NAMALWA (cell line): ENCODE data around the gene SNX9.
"Not testable (repeated sequence)": the region's sequence is repeated elsewhere in the genome, so short reads cannot be mapped to it uniquely, and the experiment has no call there.

Experiments
- DNase-seq: peaks from one replicate; pipeline ENCODE4 v3.0.0-alpha.2; 2015; ENCODE audit warnings: low spot score

Gene SNX9

DNA sequence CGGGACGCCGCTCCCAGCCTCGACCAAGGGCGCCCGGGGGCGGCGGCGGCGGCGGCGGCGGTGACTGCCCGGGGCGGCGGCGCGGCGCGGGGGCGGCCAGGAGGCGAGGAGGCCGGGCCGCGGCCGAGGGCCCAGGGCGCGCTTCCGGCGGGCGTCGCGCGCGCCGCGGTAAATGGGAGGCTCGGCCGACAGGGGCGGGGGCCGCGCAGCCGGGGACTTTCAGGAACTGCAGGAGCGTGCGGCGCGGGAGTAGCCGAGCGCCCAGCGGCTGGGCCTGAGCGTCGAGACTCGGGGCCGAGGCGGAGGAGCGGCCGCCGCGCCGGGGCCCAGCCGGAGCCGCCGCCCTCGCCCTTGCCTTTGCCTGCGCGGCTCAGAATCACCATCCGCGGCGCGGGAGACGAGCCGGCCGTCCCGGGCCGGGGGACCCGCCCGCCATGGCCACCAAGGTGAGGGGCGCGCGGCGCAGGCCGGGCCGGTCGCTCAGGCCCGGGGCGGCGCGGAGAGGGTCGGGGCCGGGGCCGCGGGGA, at the start of gene SNX9:
TSS of gene SNX9 (plus strand) at position 246 of the 527 bp plus-strand sequence. CDS start at position 435, 189 bp downstream.
- DNase-seq: no peak

DNA sequence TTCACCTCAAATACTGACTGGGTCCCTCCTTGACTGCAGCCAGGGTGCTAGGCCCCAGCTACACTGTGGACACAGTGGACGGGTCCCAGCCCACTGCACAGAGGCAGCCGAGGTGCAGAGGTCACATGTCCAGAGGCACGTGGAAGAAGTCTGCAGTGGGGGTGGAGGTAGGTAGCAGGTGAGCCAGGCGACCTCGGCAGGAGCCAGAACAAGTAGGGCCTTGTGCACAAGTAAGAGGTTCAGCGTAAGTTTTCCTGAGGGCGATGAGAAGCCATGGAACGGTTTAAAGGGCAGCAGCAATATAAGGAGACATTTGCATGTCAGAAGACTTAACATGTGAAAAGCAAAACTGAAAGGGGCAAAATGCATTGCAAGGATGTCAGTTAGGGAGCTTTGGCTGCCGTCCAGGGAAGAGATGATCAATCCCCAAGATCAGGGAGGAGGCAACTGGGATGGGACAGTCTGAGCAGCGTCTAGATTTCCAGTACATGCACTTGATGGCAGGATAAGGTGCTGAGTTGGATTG, 49.7 kb upstream of the SNX9 start:
- DNase-seq: no peak

GRCh38 chr6:157774153-157775135, 48.6 kb upstream of the SNX9 start:
- DNase-seq: no peak

DNA sequence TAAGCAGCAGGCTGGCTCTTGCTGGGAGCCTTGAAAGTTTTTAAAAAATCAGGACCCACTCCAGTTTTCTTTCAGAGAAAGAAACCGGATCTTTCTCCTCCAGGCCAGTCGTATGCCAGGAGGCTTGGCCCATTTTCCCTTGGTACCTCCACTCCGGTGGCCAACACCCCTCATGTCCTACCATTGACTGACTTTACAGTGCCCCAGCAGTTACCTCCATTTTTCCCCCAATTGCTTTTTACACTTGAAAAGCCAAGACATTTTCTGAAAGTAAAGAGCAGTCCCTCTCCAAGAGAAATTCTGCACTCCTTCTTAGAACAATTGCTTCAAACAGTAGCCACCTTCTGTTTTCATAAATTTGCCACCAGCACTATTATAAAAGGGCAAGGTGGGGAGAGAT, 47.7 kb upstream of the SNX9 start:
- DNase-seq: no peak

- no peak for DNase-seq
Measured at GRCh38 chr6:157777344-157777743, 45.7 kb upstream of the SNX9 start.

DNA sequence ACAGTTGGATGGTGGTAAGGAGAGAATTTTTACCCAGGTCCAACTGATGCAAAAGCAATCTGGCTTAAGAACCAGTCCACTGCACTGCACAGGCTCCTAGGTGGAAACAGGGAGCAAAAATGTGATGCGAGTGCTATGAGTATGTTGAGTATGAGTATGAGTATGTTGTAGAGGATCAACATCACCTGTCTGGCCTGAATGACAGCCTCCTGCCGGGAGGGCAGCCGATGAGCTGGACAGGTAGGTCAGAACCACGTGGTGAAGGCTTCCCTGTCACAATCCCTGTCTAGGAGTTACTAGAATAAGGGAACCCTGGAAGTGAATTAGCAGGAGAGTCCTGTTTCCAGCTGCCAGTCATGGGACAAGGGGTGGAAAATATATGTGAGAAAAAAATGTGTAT, 44.3 kb upstream of the SNX9 start:
- no peak for DNase-seq

DNA sequence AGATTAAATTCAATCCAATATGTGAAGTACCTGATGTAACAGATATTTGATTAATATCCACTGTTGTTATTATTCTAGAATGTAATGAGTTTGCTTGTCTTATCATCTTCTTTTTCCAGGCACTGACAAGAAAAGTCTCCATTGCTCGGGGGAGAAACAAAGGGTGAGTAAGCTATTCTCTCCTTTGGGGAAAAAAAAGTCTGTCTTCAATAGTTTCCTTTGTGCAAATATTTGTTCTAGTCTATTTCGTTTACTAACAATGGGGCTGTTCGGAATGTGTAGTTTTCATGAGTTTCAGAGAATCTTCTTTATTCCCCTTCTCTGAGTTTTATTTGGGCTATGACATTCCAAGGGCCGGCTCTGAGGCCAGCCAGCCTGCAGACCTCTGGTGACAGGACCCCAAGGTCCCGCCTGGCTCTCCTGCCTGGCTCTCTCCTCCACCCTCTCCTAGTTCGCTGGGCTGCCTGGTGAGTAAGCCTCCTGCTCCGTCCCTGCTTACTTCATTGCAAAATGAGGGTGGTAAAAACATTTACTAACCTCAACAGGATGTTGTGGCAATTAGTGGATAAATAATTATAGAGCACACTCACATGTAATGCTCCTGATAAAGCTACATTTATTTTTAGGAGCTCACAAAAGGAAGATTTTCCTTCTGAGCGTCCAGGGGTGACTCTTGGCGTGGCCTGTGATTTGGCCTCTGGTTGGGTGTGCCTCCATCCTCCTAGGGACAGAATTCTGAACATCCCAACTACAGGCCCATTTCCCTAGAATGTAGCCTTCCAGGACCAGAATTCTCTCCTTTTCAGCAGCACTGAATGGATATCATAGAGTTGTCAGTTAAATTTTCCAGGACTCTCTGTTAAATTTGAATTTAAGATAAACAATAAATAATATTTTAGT, 43.1 kb upstream of the SNX9 start:
- no peak for DNase-seq

DNA sequence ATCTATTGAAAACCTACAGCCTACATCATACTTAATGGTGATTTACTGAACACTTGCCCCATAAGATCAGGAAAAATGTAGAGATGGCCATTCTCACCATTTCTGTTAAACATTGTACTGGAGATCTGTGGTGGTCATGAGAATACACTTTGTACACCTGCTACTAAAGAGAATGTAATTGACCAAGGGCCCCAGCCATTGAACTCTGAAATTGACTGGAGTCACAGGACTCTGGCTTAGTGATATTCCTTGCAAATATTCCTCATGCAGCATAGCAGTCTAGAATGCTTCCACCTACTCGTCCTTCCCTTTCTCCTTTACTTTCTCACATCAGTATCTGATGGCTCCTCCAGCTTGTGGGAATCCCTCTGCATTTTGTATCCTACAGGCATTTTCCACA, 37.4 kb upstream of the SNX9 start:
- no peak for DNase-seq

- DNase-seq: no peak
Measured at GRCh38 chr6:157786221-157786620, 36.8 kb upstream of the SNX9 start.

DNA sequence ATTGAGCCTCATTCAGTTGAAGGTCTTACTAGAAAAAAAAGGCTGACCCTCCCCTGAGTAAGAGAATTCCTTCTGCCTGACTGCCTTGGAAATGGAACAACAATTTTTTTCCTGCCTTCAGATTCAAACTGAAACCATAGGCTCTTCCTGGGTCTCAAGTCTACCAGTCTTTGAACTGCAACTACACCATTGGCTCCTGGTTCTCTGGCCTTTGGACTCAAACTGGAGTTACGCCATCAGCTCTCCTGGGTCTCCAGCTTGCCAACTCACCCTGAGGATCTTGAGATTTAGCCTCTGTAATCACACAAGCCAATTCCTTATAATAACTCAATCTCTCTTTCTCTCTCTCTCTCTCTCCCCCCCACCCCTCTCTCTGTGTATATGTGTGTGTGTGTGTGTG, 36.0 kb upstream of the SNX9 start:
- no peak for DNase-seq

- no peak for DNase-seq
Measured at GRCh38 chr6:157788180-157788579, 34.9 kb upstream of the SNX9 start.

DNA sequence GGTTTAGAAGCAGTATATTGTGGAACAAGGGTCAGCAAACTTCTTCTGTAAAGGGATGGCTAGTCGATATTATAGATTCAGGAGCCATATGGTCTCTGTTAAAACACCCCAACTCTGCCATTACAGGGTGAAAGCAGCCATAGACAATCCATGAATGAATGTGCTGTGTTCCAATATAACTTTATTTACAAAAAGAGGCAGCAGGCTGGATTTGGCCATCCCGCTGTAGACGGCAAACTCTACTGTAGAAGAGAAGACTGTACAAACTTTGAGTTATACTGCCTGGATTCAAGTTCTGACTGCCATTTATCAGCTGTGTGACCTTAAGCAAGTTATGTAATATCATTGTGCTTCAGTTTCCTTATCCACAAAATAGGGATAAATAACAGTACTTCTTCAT, 33.7 kb upstream of the SNX9 start:
- DNase-seq: no peak

DNA sequence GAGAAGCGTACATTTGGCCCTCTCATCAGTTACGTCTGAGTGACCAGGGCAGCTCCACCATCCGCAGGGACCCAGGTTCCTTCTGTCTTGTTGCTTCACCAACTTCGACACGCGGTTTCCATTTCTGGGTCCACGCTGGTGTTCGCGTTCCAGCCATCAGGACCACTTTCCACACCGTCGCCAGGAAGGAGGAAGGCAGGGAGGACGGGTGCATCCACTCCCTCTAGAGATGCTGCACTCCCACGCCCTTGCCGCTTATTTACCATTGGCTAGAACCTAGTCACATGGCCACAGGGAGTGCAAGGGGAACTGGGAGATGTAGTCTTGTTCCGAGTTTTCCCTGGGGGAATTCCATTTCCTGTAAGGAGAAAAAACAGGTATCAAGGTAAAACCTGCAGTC, 33.2 kb upstream of the SNX9 start:
- no peak for DNase-seq

GRCh38 chr6:157790548-157791160, 32.4 kb upstream of the SNX9 start:
- DNase-seq: no peak

DNA sequence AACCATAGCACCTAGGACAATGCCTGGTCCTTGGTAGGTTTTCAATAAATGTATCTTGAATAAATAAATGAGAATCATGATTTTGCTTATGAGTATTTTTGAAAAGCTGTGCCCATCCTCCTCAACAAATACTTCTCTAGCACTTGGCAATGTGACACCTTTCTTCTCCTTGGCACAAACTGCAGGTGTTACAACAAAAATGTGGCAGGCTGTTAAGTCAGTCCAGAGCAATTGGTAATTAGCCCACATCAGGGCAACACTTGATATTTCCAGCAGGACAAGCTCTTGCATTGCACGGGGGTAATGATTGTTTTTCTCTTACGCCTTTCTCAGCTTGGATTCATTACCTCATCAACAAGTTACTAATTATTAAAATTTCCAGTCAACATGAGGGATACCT, 31.6 kb upstream of the SNX9 start:
- no peak for DNase-seq

- DNase-seq: no peak
Measured at GRCh38 chr6:157792671-157793070, 30.4 kb upstream of the SNX9 start.

DNA sequence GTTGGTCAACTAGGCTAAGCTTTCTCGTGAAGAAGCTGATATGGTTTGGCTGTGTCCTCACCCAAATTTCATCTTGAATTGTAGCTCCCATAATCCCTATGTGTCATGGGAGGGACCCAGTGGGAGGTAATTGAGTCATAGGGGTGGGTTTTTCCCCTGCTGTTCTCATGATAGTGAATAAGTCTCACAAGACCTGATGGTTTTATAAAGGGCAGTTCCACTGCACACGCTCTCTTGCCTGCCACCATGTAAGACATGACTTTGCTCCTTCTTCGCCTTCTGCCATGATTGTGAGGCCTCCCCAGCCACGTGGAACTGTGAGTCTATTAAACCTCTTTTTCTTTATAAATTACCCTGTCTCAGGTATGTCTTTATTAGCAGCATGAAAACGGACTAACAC, 29.0 kb upstream of the SNX9 start:
- not testable (repeated sequence) for DNase-seq

DNA sequence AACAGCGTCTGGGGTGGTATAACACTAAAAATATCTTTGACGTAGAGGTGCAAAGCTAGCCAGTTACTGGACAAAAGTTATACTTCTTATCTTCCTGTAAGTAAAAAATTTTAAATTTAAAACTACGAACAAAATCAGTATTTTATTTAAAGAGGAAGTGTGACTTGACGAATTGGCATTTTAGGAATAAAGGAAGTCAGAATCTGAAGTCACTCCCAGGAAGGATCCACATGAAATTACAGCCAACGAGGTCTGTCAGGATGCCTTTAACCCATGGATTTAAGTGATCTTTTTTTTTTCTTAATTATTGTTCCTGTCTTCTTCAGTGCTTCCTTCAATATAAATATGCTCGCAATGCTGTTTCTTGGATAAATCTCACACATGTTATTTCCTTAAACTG, 27.2 kb upstream of the SNX9 start:
- DNase-seq: no peak

- no peak for DNase-seq
Measured at GRCh38 chr6:157798851-157799250, 24.2 kb upstream of the SNX9 start.

DNA sequence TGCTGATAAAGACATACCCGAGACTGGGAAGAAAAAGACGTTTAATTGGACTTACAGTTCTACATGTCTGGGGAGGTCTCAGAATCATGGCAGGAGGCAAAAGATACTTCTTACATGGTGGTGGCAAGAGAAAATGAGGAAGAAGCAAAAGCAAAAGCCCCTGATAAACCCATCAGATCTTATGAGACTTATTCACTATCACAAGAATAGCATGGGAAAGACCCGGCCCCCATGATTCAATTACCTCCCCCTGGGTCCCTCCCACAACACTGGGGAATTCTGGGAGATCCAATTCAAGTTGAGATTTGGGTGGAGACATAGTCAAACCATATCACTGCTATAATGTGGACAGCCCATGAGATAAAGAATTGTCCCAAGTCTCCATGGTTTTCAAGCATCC, 23.5 kb upstream of the SNX9 start:
- not testable (repeated sequence) for DNase-seq

- no peak for DNase-seq
Measured at GRCh38 chr6:157800420-157801237, 22.4 kb upstream of the SNX9 start.
